ENCODE data around the gene MTMR2. TPM values are rescaled to one million over a fixed set of nuclear protein-coding genes. Genes with fewer than 3 reads are reported as not detected.

Gene MTMR2
- total RNA-seq, 1 experiment from 2014 or later: 36.6 TPM

GRCh38 chr11:95920460-95921105 lies 3.3 kb downstream of the MTMR2 start:
- in situ Hi-C loops (cut with HindIII; ENCODE audit: low pct_unique_long_range_greater_than_20kb, low sequenced_read_pairs): no loop called here
- DNase-seq (ENCODE audit: low read depth): no peak

DNA sequence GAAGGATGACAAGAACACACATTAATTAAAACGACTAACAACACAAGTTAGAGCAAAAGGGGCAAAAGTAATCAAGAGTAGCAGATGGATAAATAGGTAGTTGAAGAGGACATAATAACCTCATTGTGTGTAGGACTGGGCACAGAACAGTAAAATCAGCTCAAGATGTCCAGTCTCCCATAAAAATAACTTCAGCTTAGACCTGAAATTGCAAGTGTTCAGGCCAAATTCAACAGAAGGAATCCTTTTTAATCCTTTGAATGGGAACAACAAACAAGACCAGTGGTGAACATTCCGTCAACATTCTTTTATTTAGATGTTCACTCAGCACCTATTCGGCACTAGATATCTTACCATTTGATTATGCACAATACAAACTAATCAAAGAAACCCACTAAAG lies 4.4 kb downstream of the MTMR2 start:
- in situ Hi-C loops (cut with HindIII; ENCODE audit: low pct_unique_long_range_greater_than_20kb, low sequenced_read_pairs): no loop called here
- no peak for DNase-seq (ENCODE audit: low read depth)

DNA sequence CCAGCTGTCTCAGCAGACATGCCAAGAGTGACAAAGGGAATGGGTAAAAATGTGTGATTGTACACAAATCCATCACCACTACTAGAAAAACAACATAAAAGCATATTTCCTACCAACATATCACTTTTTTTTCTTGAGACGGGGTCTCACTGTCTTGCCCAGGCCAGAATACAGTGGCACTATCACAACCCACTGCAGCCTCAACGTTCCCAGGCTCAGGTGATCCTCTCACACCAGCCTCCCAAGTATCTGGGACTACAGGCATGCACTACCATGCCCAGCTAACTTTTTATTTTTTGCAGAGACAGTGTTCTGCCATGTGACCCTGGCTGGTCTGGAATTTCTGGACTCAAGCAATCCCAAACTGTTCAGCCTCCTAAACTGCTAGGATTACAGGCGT lies 5.2 kb downstream of the MTMR2 start:
- no peak for DNase-seq (ENCODE audit: low read depth)
- in situ Hi-C loops (cut with HindIII; ENCODE audit: low pct_unique_long_range_greater_than_20kb, low sequenced_read_pairs): no loop called here

DNA sequence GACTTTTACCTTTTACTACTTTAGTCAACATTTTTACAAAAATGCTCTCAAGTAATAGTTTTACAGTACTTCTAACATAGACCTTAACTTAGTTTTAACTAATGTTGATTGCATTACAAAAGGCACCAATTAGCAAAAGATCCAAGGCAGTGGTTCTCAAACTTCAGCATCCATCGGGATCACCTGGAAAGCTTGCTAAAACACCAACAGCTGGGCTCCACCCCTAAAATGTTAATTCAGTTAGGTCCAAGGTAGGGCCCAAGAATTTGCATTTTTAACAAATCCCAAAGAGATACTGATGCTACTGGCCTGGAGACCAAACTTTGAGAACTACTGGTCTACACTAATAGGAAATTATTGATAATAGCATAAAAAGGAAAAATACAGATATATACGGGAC lies 5.9 kb downstream of the MTMR2 start:
- DNase-seq (ENCODE audit: low read depth): no peak
- in situ Hi-C loops (cut with HindIII; ENCODE audit: low pct_unique_long_range_greater_than_20kb, low sequenced_read_pairs): no loop called here

- DNase-seq (ENCODE audit: low read depth): peak; percentile 76
- in situ Hi-C loops (cut with HindIII; ENCODE audit: low pct_unique_long_range_greater_than_20kb, low sequenced_read_pairs): no loop called here
Measured at GRCh38 chr11:95917193-95918036, 6.5 kb downstream of the MTMR2 start.

- in situ Hi-C loops (cut with HindIII; ENCODE audit: low pct_unique_long_range_greater_than_20kb, low sequenced_read_pairs): no loop called here
- no peak for DNase-seq (ENCODE audit: low read depth)
Measured at GRCh38 chr11:95916049-95916448, 7.9 kb downstream of the MTMR2 start.

DNA sequence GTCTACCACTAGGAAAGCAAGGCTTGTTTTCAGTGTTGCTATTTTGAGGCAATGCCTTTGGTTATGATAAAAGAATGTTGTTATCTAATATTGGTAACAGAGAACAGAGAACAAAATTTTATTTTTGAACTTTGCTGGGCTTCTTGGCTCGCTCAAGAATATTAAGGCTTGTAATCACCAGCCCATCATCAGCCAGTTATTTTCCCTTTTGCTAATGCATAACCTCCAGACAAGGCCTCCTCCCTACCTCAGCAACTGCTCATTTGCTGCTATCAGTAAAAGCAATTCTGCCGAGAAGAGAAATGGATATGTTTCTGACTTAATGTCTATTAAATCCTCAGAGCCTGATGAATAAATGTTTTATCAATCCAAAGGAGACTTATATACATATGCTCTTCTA lies 8.9 kb downstream of the MTMR2 start:
- in situ Hi-C loops (cut with HindIII; ENCODE audit: low pct_unique_long_range_greater_than_20kb, low sequenced_read_pairs): no loop called here
- DNase-seq (ENCODE audit: low read depth): no peak

- in situ Hi-C loops (cut with HindIII; ENCODE audit: low pct_unique_long_range_greater_than_20kb, low sequenced_read_pairs): no loop called here
- DNase-seq (ENCODE audit: low read depth): no peak
Measured at GRCh38 chr11:95913830-95914615, 9.9 kb downstream of the MTMR2 start.

GRCh38 chr11:95912902-95913560 lies 10.9 kb downstream of the MTMR2 start:
- DNase-seq (ENCODE audit: low read depth): peak; percentile 60
- in situ Hi-C loops (cut with HindIII; ENCODE audit: low pct_unique_long_range_greater_than_20kb, low sequenced_read_pairs): no loop called here

DNA sequence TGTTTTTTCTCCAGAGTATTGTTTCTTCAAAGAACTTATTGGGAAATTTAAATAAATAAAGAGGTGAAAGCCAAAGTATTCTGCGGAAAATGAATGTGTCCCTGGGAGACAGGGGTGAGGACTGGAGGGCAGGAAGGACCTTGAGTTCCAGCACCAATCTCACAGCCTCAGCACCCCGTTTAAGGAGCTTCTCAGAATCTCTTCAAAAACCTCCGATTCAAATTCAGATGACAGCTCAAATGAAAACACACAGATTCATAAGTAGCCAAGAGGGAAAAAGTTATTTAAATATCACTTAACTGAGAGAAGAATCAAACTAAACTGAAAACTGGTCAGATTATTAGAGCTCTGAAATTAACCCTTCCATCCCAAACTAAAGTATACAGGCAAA lies 12.5 kb downstream of the MTMR2 start:
- DNase-seq (ENCODE audit: low read depth): no peak
- in situ Hi-C loops (cut with HindIII; ENCODE audit: low pct_unique_long_range_greater_than_20kb, low sequenced_read_pairs): no loop called here

DNA sequence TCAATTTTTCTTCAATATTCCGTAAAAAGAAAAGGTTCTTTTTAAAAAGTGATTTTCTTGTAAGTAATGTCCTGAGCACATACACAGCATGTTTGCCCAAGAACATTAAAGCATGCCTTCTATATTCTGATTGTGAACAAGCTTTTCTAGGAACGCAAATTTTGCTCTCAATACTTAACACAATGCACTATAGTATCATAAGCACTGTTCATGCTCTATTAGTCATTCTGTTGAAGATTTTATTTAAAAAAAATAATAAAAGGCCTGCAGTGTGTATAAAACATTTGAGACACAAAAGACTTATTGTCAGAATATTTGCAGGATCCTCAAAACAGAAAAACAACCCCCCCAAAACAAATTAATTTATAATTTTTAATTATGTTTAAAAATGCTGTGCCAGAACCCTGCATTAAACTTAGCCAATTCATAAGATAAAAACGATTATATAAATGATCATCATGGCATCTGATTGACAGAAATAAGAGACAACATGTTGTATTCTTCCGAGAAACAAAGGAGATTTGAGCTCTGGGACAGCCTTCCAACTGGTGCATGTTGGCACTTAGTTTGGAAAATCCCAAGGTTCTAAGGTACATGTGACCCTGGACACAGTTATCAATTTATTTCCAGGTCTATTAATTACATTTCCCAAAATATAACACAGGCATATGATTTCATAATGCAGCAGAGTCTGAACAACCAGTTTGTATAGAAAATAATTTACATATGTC lies 13.1 kb downstream of the MTMR2 start:
- no peak for DNase-seq (ENCODE audit: low read depth)
- in situ Hi-C loops (cut with HindIII; ENCODE audit: low pct_unique_long_range_greater_than_20kb, low sequenced_read_pairs): no loop called here

DNA sequence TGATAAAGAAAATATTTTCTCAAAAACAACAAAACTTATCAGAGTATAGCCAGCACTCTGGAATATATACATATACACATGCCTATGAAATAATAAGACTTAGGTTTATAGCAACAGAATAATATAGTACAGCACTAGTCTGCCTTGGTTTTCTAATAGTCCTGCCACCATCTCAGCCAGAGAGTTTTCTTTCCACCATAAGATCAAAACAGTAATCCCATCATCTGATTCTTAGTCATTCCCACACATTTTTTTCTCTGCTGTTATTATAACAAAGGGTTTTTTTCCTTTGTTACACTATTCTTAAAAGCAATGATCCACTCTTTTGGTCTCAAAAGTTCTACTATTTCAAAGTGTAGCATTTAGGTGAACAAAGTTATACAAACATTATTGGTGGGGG lies 15.1 kb downstream of the MTMR2 start:
- DNase-seq (ENCODE audit: low read depth): peak; percentile 37
- in situ Hi-C loops (cut with HindIII; ENCODE audit: low pct_unique_long_range_greater_than_20kb, low sequenced_read_pairs): no loop called here

DNA sequence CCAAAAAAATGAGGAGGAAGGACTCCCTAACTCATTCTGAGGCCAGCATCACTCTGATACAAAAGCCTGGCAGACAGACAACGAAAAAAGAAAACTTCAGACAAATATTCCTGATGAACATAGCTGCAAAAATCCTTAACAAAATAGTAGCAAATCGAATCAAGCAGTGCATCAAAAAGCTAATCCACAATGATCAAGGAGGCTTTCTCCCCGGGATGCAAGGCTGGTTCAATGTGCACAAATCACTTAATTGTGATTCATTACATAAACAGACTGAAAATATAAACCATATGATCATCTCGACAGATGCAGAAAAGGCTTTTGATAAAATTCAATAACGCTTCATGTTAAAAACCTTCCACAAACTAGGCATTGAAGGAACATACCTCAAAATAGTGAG lies 16.4 kb downstream of the MTMR2 start:
- in situ Hi-C loops (cut with HindIII; ENCODE audit: low pct_unique_long_range_greater_than_20kb, low sequenced_read_pairs): no loop called here
- DNase-seq (ENCODE audit: low read depth): no peak

- in situ Hi-C loops (cut with HindIII; ENCODE audit: low pct_unique_long_range_greater_than_20kb, low sequenced_read_pairs): no loop called here
- no peak for DNase-seq (ENCODE audit: low read depth)
Measured at GRCh38 chr11:95904009-95904650, 19.8 kb downstream of the MTMR2 start.

DNA sequence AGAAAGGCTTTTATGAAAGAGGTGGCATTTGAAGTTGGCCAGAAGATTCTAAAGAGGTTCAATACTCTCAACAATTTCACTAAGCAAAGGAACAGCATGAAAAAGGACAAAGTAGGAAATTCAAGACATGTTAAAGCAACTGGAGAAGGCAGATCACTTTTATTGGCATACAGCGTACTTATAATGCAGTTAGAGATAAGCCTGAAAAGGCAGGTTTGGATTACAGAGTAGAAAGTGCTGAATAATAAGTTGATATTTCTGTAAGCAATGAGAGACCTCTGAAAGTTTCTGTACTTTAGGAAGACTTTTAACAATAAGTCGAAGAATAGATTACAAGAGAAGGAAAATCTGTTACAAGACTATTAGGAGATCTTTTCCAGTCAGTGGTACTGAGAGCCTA lies 25.1 kb downstream of the MTMR2 start:
- in situ Hi-C loops (cut with HindIII; ENCODE audit: low pct_unique_long_range_greater_than_20kb, low sequenced_read_pairs): no loop called here
- no peak for DNase-seq (ENCODE audit: low read depth)

DNA sequence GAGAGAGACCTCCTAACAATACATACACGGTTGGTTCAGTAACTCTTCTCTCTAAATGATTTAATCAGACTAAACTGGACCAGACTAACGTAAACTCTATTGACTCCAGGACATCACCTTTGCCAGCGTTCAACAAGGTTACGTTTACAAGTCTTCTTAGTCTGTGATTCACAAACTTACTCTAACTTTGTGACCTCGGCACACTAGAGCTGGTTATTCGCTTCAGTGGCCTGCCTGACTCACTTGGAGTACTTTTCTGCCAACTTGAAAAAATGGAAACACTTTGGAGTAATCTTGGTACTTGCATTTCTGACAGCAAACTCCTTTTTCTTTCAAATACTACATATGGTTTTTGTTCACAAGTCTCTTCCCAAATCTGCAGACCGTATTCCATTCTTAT lies 26.2 kb downstream of the MTMR2 start:
- DNase-seq (ENCODE audit: low read depth): peak; percentile 69
- in situ Hi-C loops (cut with HindIII; ENCODE audit: low pct_unique_long_range_greater_than_20kb, low sequenced_read_pairs): no loop called here

DNA sequence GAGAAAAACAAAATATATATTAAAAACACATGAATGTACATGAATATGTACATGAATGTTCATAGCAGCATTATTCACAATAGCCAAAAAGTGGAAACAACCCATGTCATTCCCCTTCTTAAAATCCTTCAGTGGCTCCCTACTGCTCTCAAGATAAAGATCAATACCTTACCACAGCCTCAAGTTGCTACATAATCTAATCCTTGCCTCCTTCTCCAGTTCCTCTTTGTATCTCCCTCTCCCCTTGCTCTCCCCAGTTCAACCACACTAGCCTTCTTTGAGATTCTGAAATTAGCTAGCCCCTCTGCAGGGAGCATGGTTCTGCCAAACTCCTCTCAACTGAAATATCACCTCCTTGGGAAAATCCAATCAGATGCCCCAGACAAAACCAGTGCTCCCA lies 28.1 kb downstream of the MTMR2 start:
- in situ Hi-C loops (cut with HindIII; ENCODE audit: low pct_unique_long_range_greater_than_20kb, low sequenced_read_pairs): no loop called here
- no peak for DNase-seq (ENCODE audit: low read depth)
